Type B pancreatic cell (in vitro differentiated cells): ENCODE results near the gene CACNA1C. TPM values are rescaled to one million over a fixed set of nuclear protein-coding genes. Genes with fewer than 3 reads are reported as not detected.

Source experiments
- DNase-seq: peaks from one replicate; pipeline ENCODE4 v3.0.0; 2021; ENCODE audit warnings: mixed read lengths; ENCODE audit not compliant: unreplicated experiment; ENCODE audit errors: extremely low spot score
- H3K27ac Mint-ChIP-seq: 2 replicates; pipeline ENCODE4 v1.8.0; 2021; ENCODE audit warnings: mild to moderate bottlenecking, mixed read lengths
- H3K27me3 Mint-ChIP-seq: 2 replicates; pipeline ENCODE4 v1.8.0; 2021; ENCODE audit warnings: mixed read lengths
- H3K36me3 Mint-ChIP-seq: 2 replicates; pipeline ENCODE4 v1.8.0; 2021; ENCODE audit warnings: mixed read lengths
- H3K4me1 Mint-ChIP-seq: one replicate; pipeline ENCODE4 v1.8.0; 2021; ENCODE audit warnings: mixed read lengths; ENCODE audit not compliant: unreplicated experiment
- H3K4me3 Mint-ChIP-seq: 2 replicates; pipeline ENCODE4 v1.8.0; 2021; ENCODE audit warnings: mild to moderate bottlenecking, mixed read lengths
- H3K9me3 Mint-ChIP-seq: 2 replicates; pipeline ENCODE4 v1.8.0; 2021; ENCODE audit warnings: mixed read lengths
- CTCF ChIP-seq: fragments of 200-600 bp; sonication (generic); conservative IDR thresholded peaks from 2 replicates; pipeline ENCODE4 v1.5.0; 2021; ENCODE audit warnings: antibody characterized with exemption, mild to moderate bottlenecking
- total RNA-seq: library from RNA; stranded (reverse); gene quantifications from 2 replicates; pipeline ENCODE4 v1.2.1, GENCODE V29; 2021; ENCODE audit warnings: low replicate concordance

Gene CACNA1C
- total RNA-seq, 1 donor from 2014 or later = 14.3 TPM

DNA sequence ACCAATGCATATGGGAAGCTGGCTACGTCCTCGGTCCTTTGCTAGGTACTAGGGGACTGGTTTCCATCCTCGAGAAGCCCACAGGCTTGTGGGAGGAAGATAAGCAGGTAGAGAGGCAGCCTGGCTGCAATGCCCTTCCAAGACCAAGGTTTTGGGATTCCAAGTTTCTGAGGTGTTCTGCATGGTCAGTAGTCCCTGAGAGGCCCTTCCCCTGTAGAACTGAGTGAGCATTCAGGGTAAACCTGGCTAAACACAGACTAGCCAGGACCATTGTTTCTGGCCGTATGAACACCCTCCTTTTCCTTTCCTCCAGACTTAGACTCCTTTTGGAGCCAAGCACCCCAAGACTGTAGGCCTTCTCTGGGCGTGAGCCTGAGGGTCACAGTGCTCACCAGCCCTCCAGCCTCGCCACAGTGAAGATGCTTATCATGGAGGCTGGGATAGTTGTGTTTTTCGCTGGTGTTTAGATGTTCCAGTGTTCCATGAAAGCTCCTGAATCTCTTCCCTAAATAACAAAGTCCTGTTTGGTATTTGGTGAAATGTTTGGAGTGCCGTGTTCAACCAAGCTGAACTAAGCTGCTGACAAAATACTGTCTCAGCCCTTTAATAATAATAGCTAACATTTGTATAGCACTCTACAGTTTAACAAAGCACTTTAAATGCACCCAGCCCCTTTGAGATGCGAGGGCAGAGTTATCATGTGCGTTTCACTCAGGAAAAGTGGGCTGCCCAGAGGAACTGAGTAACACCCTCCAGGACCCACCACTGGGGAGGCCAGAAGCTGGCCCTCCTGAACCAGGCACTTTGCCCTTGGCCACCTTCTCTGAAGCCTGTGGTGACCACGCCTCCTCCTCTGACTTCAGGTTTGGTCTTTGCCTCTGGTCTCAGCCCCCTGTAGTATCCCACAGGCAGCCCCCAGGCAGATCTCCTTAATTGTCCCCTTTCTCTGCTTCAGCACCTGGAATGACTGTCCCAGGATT is 284.5 kb downstream of the CACNA1C start:
- TF ChIP-seq CTCF = no peak
- Mint-ChIP-seq H3K4me1 (peaks cover 11% of the 10 kb centered on the region), H3K27ac (no peak overlapping the region), H3K27me3 (peaks cover 6% of the 10 kb centered on the region), H3K4me3 (no peak overlapping the region), H3K9me3 (peaks cover 9% of the 10 kb centered on the region), H3K36me3 (peaks cover 3% of the 10 kb centered on the region)
- no peak for DNase-seq

DNA sequence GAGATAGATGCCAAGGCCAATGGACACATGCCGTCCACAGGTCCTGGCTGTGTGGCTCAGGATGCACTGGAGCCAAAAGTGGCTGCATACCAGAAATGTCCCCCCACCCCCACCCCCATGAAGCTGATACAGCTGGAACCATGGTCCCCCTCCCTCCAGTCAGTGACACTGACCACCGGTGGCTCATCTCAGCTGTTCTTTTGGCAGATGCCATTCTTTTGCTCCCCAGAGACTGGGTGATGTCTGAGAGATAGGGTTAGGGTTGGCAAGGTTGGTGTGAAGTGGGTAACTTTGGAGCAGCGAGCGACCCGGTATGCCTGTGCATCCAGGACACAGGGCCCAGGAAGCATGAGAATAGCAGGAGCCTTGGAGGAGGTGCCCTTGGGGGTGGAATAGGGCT is 285.6 kb downstream of the CACNA1C start:
- H3K27ac Mint-ChIP-seq = no peak overlapping the region
- peaks cover 11% of the 10 kb centered on the region for H3K27me3 Mint-ChIP-seq
- no peak for DNase-seq
- H3K4me3 Mint-ChIP-seq = no peak overlapping the region
- H3K9me3 Mint-ChIP-seq = peaks cover 9% of the 10 kb centered on the region
- TF ChIP-seq CTCF = no peak
- H3K36me3 Mint-ChIP-seq = peaks cover 3% of the 10 kb centered on the region
- H3K4me1 Mint-ChIP-seq = peaks cover 11% of the 10 kb centered on the region

GRCh38 chr12:2338991-2339431 is 286.2 kb downstream of the CACNA1C start:
- H3K4me1 Mint-ChIP-seq = peaks cover 17% of the 10 kb centered on the region
- H3K27me3 Mint-ChIP-seq = peaks cover 13% of the 10 kb centered on the region
- no peak for TF ChIP-seq CTCF
- no peak overlapping the region for H3K27ac Mint-ChIP-seq
- H3K9me3 Mint-ChIP-seq = peaks cover 9% of the 10 kb centered on the region
- DNase-seq = no peak
- peaks cover 7% of the 10 kb centered on the region for H3K36me3 Mint-ChIP-seq
- no peak overlapping the region for H3K4me3 Mint-ChIP-seq

DNA sequence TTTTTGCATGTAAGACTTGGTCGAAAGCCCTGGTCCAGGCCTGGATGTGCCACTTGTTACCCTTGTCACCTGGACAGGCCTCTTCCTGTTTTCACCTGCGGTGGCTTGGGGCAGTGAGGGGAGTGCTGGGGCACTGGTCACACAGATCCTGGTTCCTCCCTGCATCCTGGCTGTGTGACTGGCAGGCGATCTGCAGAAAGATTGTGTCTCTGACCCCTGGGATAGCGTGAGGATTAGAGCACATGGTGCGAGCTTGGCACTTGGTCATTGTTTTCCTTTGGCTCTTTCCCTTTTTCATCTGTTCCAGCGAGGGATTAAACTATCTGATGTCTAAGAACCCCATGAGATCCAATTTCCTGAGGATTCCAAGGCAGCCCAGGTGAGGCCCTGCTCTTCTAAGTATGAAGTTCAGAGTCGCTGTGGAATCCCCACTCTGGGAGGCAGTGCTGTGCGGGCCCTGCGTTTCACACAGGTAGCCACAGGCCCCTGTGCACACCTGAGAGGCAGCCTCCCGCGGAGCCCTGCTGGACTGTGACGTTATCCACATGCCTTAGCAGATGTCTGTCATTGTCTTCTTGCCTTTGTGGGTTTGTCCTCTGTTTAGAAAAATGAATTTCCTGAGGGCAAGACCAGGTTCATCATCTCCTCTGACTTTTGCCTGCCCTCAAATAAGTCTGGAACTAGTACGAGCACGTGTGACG is 288.4 kb downstream of the CACNA1C start:
- no peak for DNase-seq
- peaks cover 21% of the 10 kb centered on the region for H3K4me1 Mint-ChIP-seq
- TF ChIP-seq CTCF = no peak
- peaks cover 4% of the 10 kb centered on the region for H3K9me3 Mint-ChIP-seq
- H3K4me3 Mint-ChIP-seq = no peak overlapping the region
- peaks cover 22% of the 10 kb centered on the region for H3K27me3 Mint-ChIP-seq
- H3K36me3 Mint-ChIP-seq = peaks cover 11% of the 10 kb centered on the region
- no peak overlapping the region for H3K27ac Mint-ChIP-seq

GRCh38 chr12:2341871-2342270 is 289.1 kb downstream of the CACNA1C start:
- Mint-ChIP-seq H3K4me3 (no peak overlapping the region), H3K36me3 (peaks cover 11% of the 10 kb centered on the region), H3K9me3 (no peaks in the 10 kb centered on the region), H3K27ac (no peak overlapping the region), H3K27me3 (peaks cover 23% of the 10 kb centered on the region), H3K4me1 (peaks cover 22% of the 10 kb centered on the region)
- TF ChIP-seq CTCF = no peak
- DNase-seq = no peak
